Uterus (tissue), 4 donors: Measurements from ENCODE around the gene CCDC112. TPM values are rescaled to one million over a fixed set of nuclear protein-coding genes. Genes with fewer than 3 reads are reported as not detected.

Source experiments
- DNase-seq, 2 donors: peaks; one replicate each; pipeline ENCODE4 v3.0.0-alpha.2; 2019 to 2020
- H3K27ac ChIP-seq, 2 donors: fragments of 200-600 bp; sonication (generic); 1 replicate in 1 of 2; 2 replicates in 1 of 2; pipeline ENCODE4 v1.5.1; 2016 to 2018
- H3K27me3 ChIP-seq, 2 donors: fragments of 200-600 bp; sonication (generic); one replicate each; pipeline ENCODE4 v1.5.1; 2018 to 2019; ENCODE audit warnings: control low read depth in 1 of 2
- H3K36me3 ChIP-seq, 2 donors: fragments of 200-600 bp; sonication (generic); one replicate each; pipeline ENCODE4 v1.5.1; 2019; ENCODE audit warnings: control low read depth in 1 of 2
- H3K4me1 ChIP-seq, 2 donors: fragments of 200-600 bp; sonication (generic); one replicate each; pipeline ENCODE4 v1.5.1; 2018 to 2019; ENCODE audit warnings: control low read depth in 1 of 2
- H3K4me3 ChIP-seq, 2 donors: fragments of 200-600 bp; sonication (generic); 1 replicate in 1 of 2; 2 replicates in 1 of 2; pipeline ENCODE4 v1.5.1; 2018 to 2019; ENCODE audit warnings: mild to moderate bottlenecking in 1 of 2
- H3K9me3 ChIP-seq, 2 donors: fragments of 200-600 bp; sonication (generic); one replicate each; pipeline ENCODE4 v1.5.1; 2019; ENCODE audit warnings: control low read depth in 1 of 2
- POLR2A ChIP-seq, 2 donors: fragments of 450-650 bp; IDR thresholded peaks; one replicate each; pipeline ENCODE4 v1.6.1; 2016; ENCODE audit warnings: antibody characterized with exemption in 2 of 2, mild to moderate bottlenecking in 1 of 2, moderate library complexity in 1 of 2
- intact Hi-C: fragments of 100-400 bp; cut with DNase I; formaldehyde crosslinking; loops from one replicate; pipeline ENCODE4 v1.15.1; 2023; ENCODE audit warnings: low total_unique reads
- total RNA-seq, 4 donors: library from RNA; depleted of rRNA in 3 of 4; stranded (reverse); fragments of >200 nt in 3 of 4; gene quantifications; one replicate each; pipeline versions ENCODE4 v1.1.0 to v1.2.4, GENCODE V29; 2014 to 2023
- TF ChIP-seq, protein P1 (sequence below), 4 experiments: fragments of 200-600 bp in 2 of 4; fragments of 450-650 bp in 2 of 4; sonication (generic) in 2 of 4; IDR thresholded peaks; one replicate each; pipeline ENCODE4 v1.5.1; 2016 to 2019; ENCODE audit warnings: antibody characterized with exemption in 4 of 4, mild to moderate bottlenecking in 2 of 4, moderate library complexity in 1 of 4
- donor health status: DM: yes; HTN: yes; CAD: no.

The CCDC112 gene
- total RNA-seq, 4 donors from 2014 or later = 5.3 to 28.5 (median 16.3) TPM

DNA sequence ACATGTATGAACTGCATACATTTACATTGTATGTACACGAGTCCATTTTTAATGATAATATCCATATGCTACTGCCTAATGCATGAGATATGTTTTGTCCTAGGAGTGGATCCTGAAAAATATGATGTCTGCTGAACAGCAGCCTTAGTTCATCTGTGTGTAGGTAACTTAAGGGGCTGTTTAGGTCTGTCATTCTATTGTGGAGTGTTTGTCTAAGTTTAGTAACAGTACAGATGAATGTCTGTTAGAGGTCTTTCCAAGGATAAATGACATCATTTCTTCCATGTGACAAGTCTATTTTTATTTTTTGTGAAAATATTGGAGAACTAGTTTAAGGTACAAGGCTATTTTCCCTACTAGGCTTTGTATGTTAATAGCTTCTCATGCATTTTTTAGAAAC, 22.6 kb upstream of the CCDC112 start:
- Histone ChIP-seq H3K9me3 (no peaks in the 10 kb centered on the region), H3K4me3 (no peak overlapping the region), H3K4me1 (no peaks in the 10 kb centered on the region), H3K27me3 (no peaks in the 10 kb centered on the region), H3K36me3 (no peaks in the 10 kb centered on the region), H3K27ac (no peak overlapping the region)
- TF ChIP-seq, protein P1, sequence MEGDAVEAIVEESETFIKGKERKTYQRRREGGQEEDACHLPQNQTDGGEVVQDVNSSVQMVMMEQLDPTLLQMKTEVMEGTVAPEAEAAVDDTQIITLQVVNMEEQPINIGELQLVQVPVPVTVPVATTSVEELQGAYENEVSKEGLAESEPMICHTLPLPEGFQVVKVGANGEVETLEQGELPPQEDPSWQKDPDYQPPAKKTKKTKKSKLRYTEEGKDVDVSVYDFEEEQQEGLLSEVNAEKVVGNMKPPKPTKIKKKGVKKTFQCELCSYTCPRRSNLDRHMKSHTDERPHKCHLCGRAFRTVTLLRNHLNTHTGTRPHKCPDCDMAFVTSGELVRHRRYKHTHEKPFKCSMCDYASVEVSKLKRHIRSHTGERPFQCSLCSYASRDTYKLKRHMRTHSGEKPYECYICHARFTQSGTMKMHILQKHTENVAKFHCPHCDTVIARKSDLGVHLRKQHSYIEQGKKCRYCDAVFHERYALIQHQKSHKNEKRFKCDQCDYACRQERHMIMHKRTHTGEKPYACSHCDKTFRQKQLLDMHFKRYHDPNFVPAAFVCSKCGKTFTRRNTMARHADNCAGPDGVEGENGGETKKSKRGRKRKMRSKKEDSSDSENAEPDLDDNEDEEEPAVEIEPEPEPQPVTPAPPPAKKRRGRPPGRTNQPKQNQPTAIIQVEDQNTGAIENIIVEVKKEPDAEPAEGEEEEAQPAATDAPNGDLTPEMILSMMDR (IDR thresholded peaks at IDR 0.05) = no peak
- no peak for TF ChIP-seq POLR2A (IDR thresholded peaks at IDR 0.05)
- no peak for DNase-seq
- intact Hi-C loops = no loop called here

DNA sequence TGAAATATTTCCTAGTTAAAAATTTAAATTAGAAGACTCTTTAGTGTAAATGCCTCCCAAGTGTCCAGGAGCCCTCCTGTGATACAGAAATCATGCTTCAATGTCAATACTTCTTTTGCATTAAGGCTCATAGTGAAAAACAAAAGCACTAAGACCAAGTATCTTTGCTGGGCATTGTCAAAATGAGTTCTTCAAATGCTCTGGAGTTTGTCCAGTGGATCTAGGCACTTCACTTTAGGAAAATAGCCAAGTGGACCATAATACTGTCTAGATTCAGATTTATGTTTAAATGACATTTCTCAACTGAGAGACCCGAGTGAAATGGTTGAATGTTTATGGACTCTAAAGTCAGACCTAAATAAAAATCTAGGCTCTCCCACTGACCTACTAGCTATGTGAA, 21.3 kb upstream of the CCDC112 start:
- TF ChIP-seq POLR2A (IDR thresholded peaks at IDR 0.05) = no peak
- TF ChIP-seq, protein P1 (IDR thresholded peaks at IDR 0.05) = no peak
- H3K36me3 ChIP-seq = no peaks in the 10 kb centered on the region
- H3K27ac ChIP-seq = no peak overlapping the region
- H3K27me3 ChIP-seq = no peaks in the 10 kb centered on the region
- H3K9me3 ChIP-seq = no peaks in the 10 kb centered on the region
- no peak overlapping the region for H3K4me3 ChIP-seq
- no peak for DNase-seq
- intact Hi-C loops = no loop called here
- H3K4me1 ChIP-seq = no peaks in the 10 kb centered on the region

DNA sequence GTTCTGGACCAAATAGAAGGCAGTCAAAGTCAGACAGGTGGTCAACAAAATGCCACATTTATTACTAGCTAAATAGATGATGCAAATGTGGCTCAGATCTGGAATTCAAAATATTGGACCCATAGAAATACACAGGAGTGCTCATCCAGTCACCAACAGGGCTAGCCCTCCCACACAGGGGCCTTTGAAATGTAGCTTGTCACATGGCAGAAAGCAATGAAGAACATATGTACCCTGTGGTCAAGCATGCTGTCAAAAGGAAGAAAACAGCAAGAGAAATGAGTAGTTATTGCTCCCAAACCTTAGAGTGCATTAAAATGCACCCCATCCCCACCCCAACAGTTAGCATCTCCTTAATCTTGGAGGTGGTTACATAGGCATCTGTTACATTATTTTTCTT, 20.9 kb upstream of the CCDC112 start:
- intact Hi-C loops = no loop called here
- TF ChIP-seq, protein P1 (IDR thresholded peaks at IDR 0.05) = no peak
- no peak for TF ChIP-seq POLR2A (IDR thresholded peaks at IDR 0.05)
- Histone ChIP-seq H3K4me3 (no peak overlapping the region), H3K36me3 (no peaks in the 10 kb centered on the region), H3K27me3 (no peaks in the 10 kb centered on the region), H3K9me3 (no peaks in the 10 kb centered on the region), H3K27ac (no peak overlapping the region), H3K4me1 (no peaks in the 10 kb centered on the region)
- no peak for DNase-seq

DNA sequence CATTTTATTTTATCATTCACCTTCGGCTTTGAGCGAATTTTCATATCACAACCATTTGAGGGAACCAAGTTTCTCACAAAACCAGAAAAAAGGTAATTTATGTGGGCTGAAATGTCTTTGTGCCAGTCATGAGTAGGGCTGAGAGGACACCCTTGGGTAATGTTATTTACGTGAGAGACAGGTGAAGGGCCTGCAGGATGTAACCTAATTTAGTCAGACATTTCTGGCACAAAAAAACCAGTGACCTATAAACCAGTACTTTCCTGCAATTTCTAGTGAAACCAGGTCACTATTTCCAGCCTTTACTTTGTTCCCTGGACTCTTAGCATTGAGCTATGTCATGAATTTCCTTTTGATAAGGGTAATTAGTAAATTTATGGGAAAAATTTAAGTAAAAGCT, 17.2 kb upstream of the CCDC112 start:
- no peak for DNase-seq
- H3K4me3 ChIP-seq = no peak overlapping the region
- no peaks in the 10 kb centered on the region for H3K27me3 ChIP-seq
- intact Hi-C loops = no loop called here
- no peak for TF ChIP-seq POLR2A (IDR thresholded peaks at IDR 0.05)
- TF ChIP-seq, protein P1 (IDR thresholded peaks at IDR 0.05) = no peak
- no peaks in the 10 kb centered on the region for H3K36me3 ChIP-seq
- no peak overlapping the region for H3K27ac ChIP-seq
- no peaks in the 10 kb centered on the region for H3K9me3 ChIP-seq
- H3K4me1 ChIP-seq = no peaks in the 10 kb centered on the region

DNA sequence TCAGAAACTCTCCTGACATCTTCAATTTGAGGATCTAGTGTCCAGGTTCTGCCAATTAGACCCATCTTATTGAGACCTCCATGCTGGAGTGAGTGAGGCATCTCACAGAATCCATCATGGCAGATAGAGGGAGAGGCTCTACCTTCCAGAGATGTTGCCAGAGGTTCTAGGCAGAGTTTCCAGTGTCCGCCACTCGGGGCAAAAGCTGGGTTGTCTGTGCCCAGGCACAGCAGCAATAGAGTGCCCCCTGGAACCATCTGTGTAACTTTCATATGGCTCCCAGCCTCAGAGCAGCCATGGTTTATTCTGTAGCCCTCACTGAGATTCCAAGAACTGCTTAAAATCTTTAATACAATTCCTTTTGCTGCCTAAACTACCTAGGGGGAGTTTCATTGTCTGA, 16.6 kb upstream of the CCDC112 start:
- TF ChIP-seq, protein P1 (IDR thresholded peaks at IDR 0.05) = no peak
- TF ChIP-seq POLR2A (IDR thresholded peaks at IDR 0.05) = no peak
- intact Hi-C loops = no loop called here
- H3K27ac ChIP-seq = no peak overlapping the region
- no peaks in the 10 kb centered on the region for H3K9me3 ChIP-seq
- no peak overlapping the region for H3K4me3 ChIP-seq
- H3K36me3 ChIP-seq = no peaks in the 10 kb centered on the region
- DNase-seq = no peak
- H3K27me3 ChIP-seq = no peaks in the 10 kb centered on the region
- H3K4me1 ChIP-seq = no peaks in the 10 kb centered on the region
